ENCODE results near the gene KNSTRN.

GRCh38 chr15:40344217-40344616 lies 38.3 kb upstream of the KNSTRN start:
- TF ChIP-seq CTCF (IDR thresholded peaks at IDR 0.05) (no peak), POLR2A (IDR thresholded peaks at IDR 0.05) (no peak)
